HG03103 (cell line): ENCODE results near the gene TEX35.

Experiments used
- ATAC-seq: cut with Tn5 transposase; IDR thresholded peaks from one replicate; pipeline ENCODE4 v1.9.1; 2021; ENCODE audit warnings: low read depth; ENCODE audit not compliant: unreplicated experiment

The TEX35 gene

GRCh38 chr1:178571807-178572206 lies 58.9 kb downstream of the TEX35 start:
- ATAC-seq: no peak
